ENCODE measurements around the gene NLRP6. TPM values are rescaled to one million over a fixed set of nuclear protein-coding genes. Genes with fewer than 3 reads are reported as not detected.

The NLRP6 gene
- total and polyA plus RNA-seq, 2 donors (not counting 1 experiment from before 2014, with no cell fraction given): 1.4 to 2.7 TPM

GRCh38 chr11:253160-253885, 24.9 kb upstream of the NLRP6 start:
- no peak for TF ChIP-seq CTCF (IDR thresholded peaks at IDR 0.05)
- no peak for TF ChIP-seq EZH2 (IDR thresholded peaks at IDR 0.05; ENCODE audit: borderline replicate concordance, insufficient read depth, low read depth, low read length, poor library complexity, severe bottlenecking)
- H3K27me3 Mint-ChIP-seq: no peaks in the 10 kb centered on the region
- H3K27ac ChIP-seq (ENCODE audit: low read length in 2 of 2): no peak overlapping the region
- ATAC-seq (ENCODE audit: low read depth): no peak
- ChIA-PET CTCF (interaction anchor here (0.8 to 6.2 kb wide), 6 partner anchors 12 to 109 kb away, joined by 3 to 82 read pairs (median 37); partner anchors contain the start of gene IFITM2), POLR2A (no interaction called here)
- peaks cover 0 to 49% of the 10 kb centered on the region in 2 experiments for H3K36me3 ChIP-seq (replicated peaks in 1 of 2; ENCODE audit: control extremely low read depth in 1 of 2, control insufficient read depth in 1 of 2, extremely low read depth in 1 of 2, insufficient read depth in 2 of 2, low read length in 1 of 2)
- H3K4me3 Mint-ChIP-seq: no peak overlapping the region
- no peak overlapping the region for H3K4me2 ChIP-seq (replicated peaks; ENCODE audit: low read depth, low read length, poor library complexity, severe bottlenecking)
- peaks cover 5% of the 10 kb centered on the region for H3K79me2 ChIP-seq (ENCODE audit: control insufficient read depth, insufficient read depth, low read length)
- H3K4me3 ChIP-seq (ENCODE audit: control extremely low read depth in 1 of 5, extremely low read depth in 1 of 5, insufficient read depth in 1 of 5, low read depth in 2 of 5, low read length in 4 of 5): no peak overlapping the region
- 96% methylated on average over 13 of the region's 13 CpGs for WGBS (ENCODE audit: insufficient coverage)
- intact Hi-C loops (cut with micrococcal nuclease): no loop called here
- H3K4me1 Mint-ChIP-seq: peaks cover 23% of the 10 kb centered on the region
- H3K9me3 Mint-ChIP-seq (ENCODE audit: insufficient read depth): no peaks in the 10 kb centered on the region
- H3K4me1 ChIP-seq (ENCODE audit: control insufficient read depth in 2 of 2, insufficient read depth in 2 of 2, low read length in 2 of 2): peaks cover 16 to 23% of the 10 kb centered on the region in 2 donors
- DNase-seq: no peak
- H3K9ac ChIP-seq (ENCODE audit: low read length): no peak overlapping the region
- no peaks in the 10 kb centered on the region for H3K9me3 ChIP-seq (ENCODE audit: control extremely low read depth in 1 of 3, control insufficient read depth in 2 of 3, insufficient read depth in 1 of 3, low read length in 2 of 3)
- no peaks in the 10 kb centered on the region for H4K20me1 ChIP-seq (ENCODE audit: control insufficient read depth, insufficient read depth, low read length, poor library complexity, severe bottlenecking)
- H3K27ac Mint-ChIP-seq: no peak overlapping the region
- H2AFZ ChIP-seq (ENCODE audit: insufficient read depth, low read depth, low read length, poor library complexity, severe bottlenecking): no peak overlapping the region
- H3K27me3 ChIP-seq (replicated peaks in 1 of 4; ENCODE audit: control extremely low read depth in 1 of 4, control insufficient read depth in 3 of 4, insufficient read depth in 4 of 4, low read length in 3 of 4): no peaks in the 10 kb centered on the region

GRCh38 chr11:253886-254270, 24.3 kb upstream of the NLRP6 start:
- Histone ChIP-seq H3K36me3 (replicated peaks in 1 of 2; ENCODE audit: control extremely low read depth in 1 of 2, control insufficient read depth in 1 of 2, extremely low read depth in 1 of 2, insufficient read depth in 2 of 2, low read length in 1 of 2) (peaks cover 0 to 44% of the 10 kb centered on the region in 2 experiments), H3K27ac (ENCODE audit: low read length in 2 of 2) (no peak overlapping the region), H4K20me1 (ENCODE audit: control insufficient read depth, insufficient read depth, low read length, poor library complexity, severe bottlenecking) (no peaks in the 10 kb centered on the region), H2AFZ (ENCODE audit: insufficient read depth, low read depth, low read length, poor library complexity, severe bottlenecking) (no peak overlapping the region), H3K4me3 (ENCODE audit: control extremely low read depth in 1 of 5, extremely low read depth in 1 of 5, insufficient read depth in 1 of 5, low read depth in 2 of 5, low read length in 4 of 5) (no peak overlapping the region), H3K9ac (ENCODE audit: low read length) (no peak overlapping the region), H3K79me2 (ENCODE audit: control insufficient read depth, insufficient read depth, low read length) (peaks cover 3% of the 10 kb centered on the region), H3K4me1 (ENCODE audit: control insufficient read depth in 2 of 2, insufficient read depth in 2 of 2, low read length in 2 of 2) (peaks cover 17 to 24% of the 10 kb centered on the region in 2 donors), H3K9me3 (ENCODE audit: control extremely low read depth in 1 of 3, control insufficient read depth in 2 of 3, insufficient read depth in 1 of 3, low read length in 2 of 3) (no peaks in the 10 kb centered on the region), H3K4me2 (replicated peaks; ENCODE audit: low read depth, low read length, poor library complexity, severe bottlenecking) (no peak overlapping the region), H3K27me3 (replicated peaks in 1 of 4; ENCODE audit: control extremely low read depth in 1 of 4, control insufficient read depth in 3 of 4, insufficient read depth in 4 of 4, low read length in 3 of 4) (no peaks in the 10 kb centered on the region)
- no peaks in the 10 kb centered on the region for H3K9me3 Mint-ChIP-seq (ENCODE audit: insufficient read depth)
- no peak for DNase-seq
- H3K4me1 Mint-ChIP-seq: peaks cover 25% of the 10 kb centered on the region
- intact Hi-C loops (cut with micrococcal nuclease): no loop called here
- H3K27ac Mint-ChIP-seq: no peak overlapping the region
- 98% methylated on average over 4 of the region's 5 CpGs for WGBS (ENCODE audit: insufficient coverage)
- ChIA-PET POLR2A (interaction anchor here (1.6 kb wide), 1 partner anchor 100 kb away, joined by 3 read pairs; no protein-coding TSS in a partner anchor), CTCF (interaction anchor here (2.1 to 6.2 kb wide), 2 partner anchors 15 to 100 kb away, joined by 4 to 82 read pairs; no protein-coding TSS in a partner anchor)
- no peak overlapping the region for H3K4me3 Mint-ChIP-seq
- no peak for ATAC-seq (ENCODE audit: low read depth)
- H3K27me3 Mint-ChIP-seq: no peaks in the 10 kb centered on the region
- TF ChIP-seq EZH2 (IDR thresholded peaks at IDR 0.05; ENCODE audit: borderline replicate concordance, insufficient read depth, low read depth, low read length, poor library complexity, severe bottlenecking): no peak
- no peak for TF ChIP-seq CTCF (IDR thresholded peaks at IDR 0.05)

Data from B cell (primary cell).